ENCODE data around the gene OPN1LW.
A peak's percentile ranks its signal among the peaks of the same experiment; 100 is the strongest.
"Not testable (repeated sequence)": the region's sequence is repeated elsewhere in the genome, so short reads cannot be mapped to it uniquely, and the experiment has no call there.

Gene OPN1LW

GRCh38 chrX:154135458-154136229, 8.4 kb upstream of the OPN1LW start:
- peak in 2 of 5 donors; percentile 7 to 51 for DNase-seq

- peak; percentile 48 to 65 (median 61) for DNase-seq
Observed at GRCh38 chrX:154136627-154137161, 7.3 kb upstream of the OPN1LW start.

- DNase-seq, result no peak
Observed at GRCh38 chrX:154138857-154139256, 5.2 kb upstream of the OPN1LW start.

GRCh38 chrX:154140206-154140605, 3.8 kb upstream of the OPN1LW start:
- no peak for DNase-seq

- DNase-seq, result no peak
Observed at GRCh38 chrX:154140742-154141141, 3.3 kb upstream of the OPN1LW start.

DNA sequence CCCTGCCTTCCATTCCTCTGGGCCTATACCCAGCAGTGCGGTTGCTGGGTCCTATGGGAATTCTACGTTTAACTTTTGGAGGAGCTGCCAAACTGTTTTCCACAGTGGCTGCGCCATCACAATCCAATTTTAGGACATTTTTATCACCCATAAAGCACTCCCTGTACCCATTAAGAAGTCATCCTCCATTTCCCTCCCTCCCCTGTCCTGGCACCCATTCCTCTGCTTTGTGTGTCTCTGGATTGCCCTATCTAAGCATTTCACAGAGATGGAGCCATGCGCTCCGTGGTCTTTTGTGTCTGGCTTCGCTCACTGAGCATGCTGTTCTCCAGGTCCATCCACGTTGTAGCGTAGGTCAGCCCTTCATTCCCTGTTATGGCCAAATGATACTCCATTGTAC, 1.7 kb upstream of the OPN1LW start:
- DNase-seq, result no peak

DNA sequence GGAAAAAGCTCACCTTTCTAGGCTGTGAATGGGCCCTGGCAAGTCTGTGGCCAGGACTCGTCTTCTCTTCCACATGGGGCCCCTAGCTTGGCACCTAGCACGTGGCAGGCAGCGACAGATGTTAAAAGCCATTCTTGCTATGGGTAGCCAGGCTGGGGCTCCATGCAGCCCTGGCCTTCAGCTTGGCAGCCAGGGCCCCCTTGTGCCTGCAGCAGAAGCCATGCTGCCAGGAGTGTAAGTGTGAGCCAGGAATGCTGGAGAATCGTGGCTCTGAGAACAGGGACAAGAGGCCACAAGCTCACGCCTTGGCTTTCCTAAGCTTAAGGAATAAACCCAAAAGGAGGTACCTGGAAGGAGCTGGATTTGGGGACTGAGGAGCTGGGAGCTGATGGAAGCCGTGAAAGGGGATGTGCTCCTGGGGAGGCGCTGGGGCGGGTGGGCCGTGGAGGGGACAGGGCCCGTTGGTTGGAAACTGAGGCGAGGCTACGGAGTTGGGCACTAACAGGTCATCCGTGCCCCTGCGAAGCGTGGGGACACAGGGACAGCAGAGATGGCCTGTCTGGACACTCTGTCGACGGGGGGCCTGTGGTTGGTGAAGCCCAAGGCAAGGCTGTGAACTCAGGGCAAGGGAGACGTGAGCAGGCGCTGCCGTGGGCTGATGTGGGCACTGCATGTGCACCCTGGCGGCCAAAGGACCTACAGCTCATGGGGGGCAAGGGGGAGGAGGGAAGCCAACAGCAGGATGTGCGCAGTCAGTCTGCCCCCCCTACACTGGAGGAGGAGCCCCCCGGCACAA, 895 bp upstream of the OPN1LW start:
- DNase-seq, result no peak

- DNase-seq, result not testable (repeated sequence)
Observed at GRCh38 chrX:154151030-154151429, 7.0 kb downstream of the OPN1LW start.

GRCh38 chrX:154156221-154156620, 12.2 kb downstream of the OPN1LW start:
- not testable (repeated sequence) for DNase-seq

DNA sequence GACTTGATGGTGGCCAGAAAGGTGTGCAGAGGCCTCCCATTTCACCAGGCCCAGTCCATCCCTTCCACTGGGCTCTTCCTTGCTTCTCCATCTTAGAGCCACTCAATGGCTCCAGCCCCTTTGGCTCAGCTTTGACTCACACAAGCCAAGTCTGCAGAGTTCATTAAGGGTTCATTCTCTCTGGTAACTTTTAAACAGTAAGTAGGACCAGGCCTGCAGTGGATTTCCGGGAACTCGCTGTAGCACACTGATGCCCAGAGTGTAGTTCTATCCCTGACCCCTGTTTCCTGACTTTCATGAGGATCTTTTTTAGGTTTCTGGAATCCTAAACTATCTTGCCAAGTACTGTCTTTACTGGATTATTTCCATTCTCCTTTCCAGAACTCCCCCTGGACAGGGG, 13.2 kb downstream of the OPN1LW start:
- not testable (repeated sequence) for DNase-seq

DNA sequence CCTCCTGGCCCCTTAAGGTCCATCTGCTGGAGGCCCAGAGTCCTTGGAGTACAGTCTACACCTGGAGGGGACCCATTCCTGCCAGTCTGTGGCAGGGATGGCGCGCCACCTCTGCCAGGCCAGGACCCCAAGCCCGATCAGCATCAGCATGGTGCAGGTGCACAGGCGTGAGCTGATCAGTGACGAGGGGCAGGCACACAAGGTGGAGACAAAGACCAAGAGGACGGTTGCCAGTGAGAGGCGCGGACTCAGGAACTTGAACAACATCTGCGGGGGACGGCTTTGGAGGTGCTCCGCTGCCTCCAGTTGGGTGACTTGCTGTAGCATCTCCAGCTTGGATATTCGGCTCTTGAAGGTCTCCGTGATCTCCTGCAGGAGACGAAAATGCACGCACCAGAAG, 15.3 kb downstream of the OPN1LW start:
- not testable (repeated sequence) for DNase-seq

- not testable (repeated sequence) for DNase-seq
Observed at GRCh38 chrX:154164902-154165301, 20.9 kb downstream of the OPN1LW start.

DNA sequence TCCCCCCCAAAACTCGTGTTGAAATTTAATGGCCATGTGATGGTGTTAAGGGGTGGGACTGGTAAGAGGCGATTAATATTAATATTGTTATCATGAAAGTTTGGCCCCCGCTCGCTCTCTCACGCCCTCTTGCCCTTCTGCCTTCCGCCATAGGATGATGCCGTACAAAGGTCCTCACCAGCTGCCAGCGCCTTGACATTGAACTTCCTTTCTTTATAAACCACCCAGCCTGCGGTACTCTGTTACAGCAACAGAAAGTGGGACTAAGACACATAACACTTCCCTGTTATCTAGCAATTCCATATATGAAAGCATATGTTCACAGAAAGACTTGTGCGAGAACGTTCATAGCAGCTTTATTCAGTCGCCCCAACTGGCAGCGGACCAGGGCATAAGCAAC, 24.3 kb downstream of the OPN1LW start:
- not testable (repeated sequence) for DNase-seq

DNA sequence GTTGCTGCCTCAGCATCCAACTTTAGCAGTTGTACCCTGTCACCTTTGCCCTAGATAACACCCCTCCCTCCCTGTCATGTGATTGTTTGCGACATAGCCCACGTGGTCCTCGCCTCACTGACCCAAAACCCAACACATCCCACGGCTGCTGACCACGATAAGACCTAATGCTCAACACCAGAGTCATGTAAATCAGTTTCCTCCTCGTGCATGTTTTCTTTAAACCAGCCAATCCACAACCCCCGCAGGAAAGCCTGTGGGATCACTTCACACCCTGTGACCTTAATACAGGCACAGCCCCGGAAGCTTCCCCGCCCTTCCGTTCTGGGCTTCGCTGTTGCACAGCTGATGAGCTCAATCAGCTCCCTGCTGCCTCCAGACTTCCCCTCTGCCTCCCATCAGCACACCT, 28.5 kb downstream of the OPN1LW start:
- not testable (repeated sequence) for DNase-seq

- not testable (repeated sequence) for DNase-seq
Observed at GRCh38 chrX:154174356-154174755, 30.3 kb downstream of the OPN1LW start.

DNA sequence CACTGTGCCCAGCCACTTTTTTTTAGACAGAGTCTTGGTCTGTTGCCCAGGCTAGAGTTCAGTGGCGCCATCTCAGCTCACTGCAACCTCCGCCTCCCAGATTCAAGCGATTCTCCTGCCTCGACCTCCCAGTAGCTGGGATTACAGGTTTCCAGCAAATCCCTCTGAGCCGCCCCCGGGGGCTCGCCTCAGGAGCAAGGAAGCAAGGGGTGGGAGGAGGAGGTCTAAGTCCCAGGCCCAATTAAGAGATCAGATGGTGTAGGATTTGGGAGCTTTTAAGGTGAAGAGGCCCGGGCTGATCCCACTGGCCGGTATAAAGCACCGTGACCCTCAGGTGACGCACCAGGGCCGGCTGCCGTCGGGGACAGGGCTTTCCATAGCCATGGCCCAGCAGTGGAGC, 38.3 kb downstream of the OPN1LW start, which contains the start of gene OPN1MW:
Gene OPN1MW, plus strand, starts transcription at position 301 of the 400 bp plus-strand sequence. Its CDS starts 82 bp downstream, at position 383.
- not testable (repeated sequence) for DNase-seq

DNA sequence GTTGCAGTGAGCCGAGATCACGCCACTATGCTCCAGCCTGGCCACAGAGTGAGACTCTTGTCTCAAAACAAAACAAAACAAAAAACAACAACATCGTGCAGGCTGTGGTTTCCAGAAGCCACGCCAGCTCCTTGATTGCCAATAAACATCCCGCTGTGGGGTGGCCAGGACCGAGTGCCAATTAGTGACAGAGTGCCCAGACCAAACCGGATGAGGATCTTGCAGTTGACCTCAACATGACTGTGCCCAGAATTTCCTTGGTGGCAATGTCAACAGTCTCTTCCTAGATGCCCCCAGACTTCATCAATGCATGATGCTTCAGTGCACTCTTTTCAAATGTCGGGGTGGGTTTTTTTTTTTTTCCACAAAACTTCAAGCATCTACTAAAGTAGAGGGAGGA, 39.8 kb downstream of the OPN1LW start:
- DNase-seq, result not testable (repeated sequence)

DNA sequence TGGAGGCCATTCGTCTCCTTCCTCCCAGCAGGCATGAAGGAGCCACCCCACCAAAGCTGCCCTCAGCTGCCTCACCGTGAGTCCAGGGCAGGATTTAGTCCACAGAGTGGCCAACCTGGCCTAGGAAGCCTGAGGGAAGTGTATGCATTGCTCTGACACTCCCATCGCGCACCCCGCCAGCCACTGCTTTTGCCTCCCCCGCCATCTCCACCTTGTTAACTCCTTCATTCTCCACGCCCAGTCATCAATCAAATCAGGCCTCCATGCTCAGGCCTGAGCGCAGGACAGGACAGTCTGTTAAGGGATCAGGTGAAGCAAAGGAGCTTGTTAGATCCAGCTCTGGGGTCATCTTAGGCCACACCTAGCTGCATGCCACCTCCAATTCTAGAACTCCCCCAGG, 48.8 kb downstream of the OPN1LW start:
- DNase-seq, result not testable (repeated sequence)

- DNase-seq, result not testable (repeated sequence)
Observed at GRCh38 chrX:154194316-154194715, 50.3 kb downstream of the OPN1LW start.

DNA sequence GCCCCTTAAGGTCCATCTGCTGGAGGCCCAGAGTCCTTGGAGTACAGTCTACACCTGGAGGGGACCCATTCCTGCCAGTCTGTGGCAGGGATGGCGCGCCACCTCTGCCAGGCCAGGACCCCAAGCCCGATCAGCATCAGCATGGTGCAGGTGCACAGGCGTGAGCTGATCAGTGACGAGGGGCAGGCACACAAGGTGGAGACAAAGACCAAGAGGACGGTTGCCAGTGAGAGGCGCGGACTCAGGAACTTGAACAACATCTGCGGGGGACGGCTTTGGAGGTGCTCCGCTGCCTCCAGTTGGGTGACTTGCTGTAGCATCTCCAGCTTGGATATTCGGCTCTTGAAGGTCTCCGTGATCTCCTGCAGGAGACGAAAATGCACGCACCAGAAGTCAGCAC, 52.4 kb downstream of the OPN1LW start:
- not testable (repeated sequence) for DNase-seq
